NOMO-1 (cell line): ENCODE results near the gene CTSF.
"Not testable (repeated sequence)": the region's sequence is repeated elsewhere in the genome, so short reads cannot be mapped to it uniquely, and the experiment has no call there.

Source experiments
- DNase-seq, 2 experiments: peaks; one replicate each; lab custom pipeline; 2025; ENCODE audit not compliant: unreplicated experiment in 2 of 2; lab: John Stamatoyannopoulos, UW

Gene CTSF

DNA sequence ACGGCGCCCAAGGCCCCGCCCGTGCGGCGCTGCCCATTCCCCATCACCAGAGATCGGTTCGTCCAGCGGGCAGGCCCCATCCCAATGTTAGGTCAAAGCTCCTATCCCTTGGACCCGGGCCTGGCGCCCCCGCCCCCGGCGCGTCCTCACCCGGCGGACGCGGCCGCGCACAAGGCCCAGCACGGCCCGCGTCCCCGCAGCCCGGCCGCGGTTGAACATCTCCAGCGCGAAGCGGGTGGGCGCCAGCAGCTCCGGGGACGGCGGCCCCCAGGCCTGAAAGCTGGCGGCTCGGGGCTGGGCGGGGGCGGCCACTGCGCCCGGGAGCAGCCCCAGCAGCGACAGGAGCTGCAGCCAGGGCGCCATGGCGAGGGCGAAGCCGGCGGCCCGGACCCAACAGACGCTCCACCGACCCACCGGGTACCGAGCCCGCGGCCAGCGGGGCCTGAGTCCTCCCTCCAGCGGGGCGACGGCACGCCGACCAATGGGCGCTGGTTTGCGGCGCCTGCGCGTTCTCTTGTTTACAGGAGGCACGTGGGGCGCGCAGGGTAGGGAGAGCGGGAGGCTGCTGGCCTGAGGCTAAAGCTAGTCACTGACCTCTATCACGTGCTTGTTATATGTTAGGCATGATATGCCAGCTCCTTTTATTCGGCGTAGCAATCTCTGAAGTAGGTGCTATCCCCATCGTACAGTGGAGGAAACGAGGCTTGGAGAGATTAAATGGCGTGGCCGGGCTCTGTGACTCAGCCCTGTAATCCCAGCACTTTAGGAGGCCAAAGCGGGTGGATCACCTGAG lies at the start of gene CTSF:
Gene CTSF (minus strand): TSS at position 483 of the 793 bp plus-strand sequence. CDS start 120 bp downstream, at position 363.
- peak; percentile 36 to 40 for DNase-seq

- peak in 1 of 2 experiments; percentile 51 for DNase-seq
Measured at GRCh38 chr11:66617155-66617834, 48.9 kb upstream of the CTSF start.

GRCh38 chr11:66616379-66617154 lies 48.2 kb upstream of the CTSF start, which contains the start of gene RBM14:
TSS of gene RBM14 (plus strand) at chr11:66616630. CDS start at chr11:66616721, 91 bp downstream.
- peak; percentile 98 to 99 for DNase-seq

DNA sequence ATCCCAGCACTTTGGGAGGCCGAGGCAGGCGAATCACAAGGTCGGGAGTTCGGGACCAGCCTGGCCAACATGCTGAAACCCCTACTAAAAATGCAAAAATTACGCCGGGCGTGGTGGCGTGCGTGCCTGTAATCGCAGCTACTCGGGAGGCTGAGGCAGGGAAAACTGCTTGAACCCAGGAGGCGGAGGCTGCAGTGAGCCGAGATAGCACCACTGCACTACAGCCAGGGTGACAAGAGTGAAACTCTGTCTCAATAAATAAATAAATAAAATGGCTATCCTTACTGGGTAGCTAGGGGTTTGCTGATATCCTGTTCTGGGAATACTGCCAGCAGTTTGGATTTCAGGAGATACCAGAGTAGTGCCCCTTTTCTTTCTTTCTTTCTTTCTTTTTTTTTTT lies 45.7 kb upstream of the CTSF start:
- no peak for DNase-seq

- no peak for DNase-seq
Measured at GRCh38 chr11:66612458-66612857, 44.1 kb upstream of the CTSF start.

DNA sequence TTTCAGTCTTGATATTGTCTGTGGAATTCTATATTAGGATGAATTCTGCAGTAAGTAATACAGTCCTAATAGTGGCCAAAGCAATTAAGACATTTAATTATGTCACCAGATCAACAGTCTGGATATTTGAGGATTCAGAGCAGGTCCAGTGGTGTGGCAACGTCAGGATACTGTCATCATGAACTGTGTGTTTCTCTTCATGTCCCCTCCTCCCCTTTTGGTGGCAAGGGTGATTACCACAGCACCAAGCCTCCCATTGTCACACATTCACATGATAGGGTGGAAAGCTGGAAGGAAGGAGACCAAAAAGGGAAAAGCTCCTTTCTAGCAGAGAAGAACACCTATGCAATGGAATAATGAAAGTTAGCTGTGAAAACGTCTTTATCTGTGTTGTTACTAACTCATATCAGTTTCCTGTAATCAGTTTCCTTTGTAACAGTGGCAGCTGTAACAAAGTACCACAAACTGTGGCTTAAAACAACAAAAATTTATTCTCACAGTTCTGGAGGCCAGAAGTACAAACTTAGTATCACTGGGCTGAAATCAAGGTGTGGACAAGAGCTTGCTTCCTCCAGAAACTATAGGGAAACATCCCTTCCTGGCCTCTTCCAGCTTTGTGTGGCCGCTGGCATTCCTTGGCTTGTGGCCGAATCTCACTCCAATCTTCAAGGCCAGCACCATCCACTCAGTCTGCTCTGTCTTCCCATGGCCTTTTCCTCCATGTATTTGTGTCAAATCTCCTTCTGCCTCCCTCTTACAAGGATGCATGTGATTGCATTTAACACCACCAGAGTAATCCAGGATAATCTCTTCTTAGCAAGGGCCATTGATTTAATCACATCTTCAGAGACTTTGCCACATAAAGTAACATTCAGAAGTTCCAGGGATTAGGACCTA lies 41.6 kb upstream of the CTSF start:
- DNase-seq: no peak

GRCh38 chr11:66607126-66607834 lies 38.9 kb upstream of the CTSF start:
- peak in 1 of 2 experiments; percentile 9 for DNase-seq

DNA sequence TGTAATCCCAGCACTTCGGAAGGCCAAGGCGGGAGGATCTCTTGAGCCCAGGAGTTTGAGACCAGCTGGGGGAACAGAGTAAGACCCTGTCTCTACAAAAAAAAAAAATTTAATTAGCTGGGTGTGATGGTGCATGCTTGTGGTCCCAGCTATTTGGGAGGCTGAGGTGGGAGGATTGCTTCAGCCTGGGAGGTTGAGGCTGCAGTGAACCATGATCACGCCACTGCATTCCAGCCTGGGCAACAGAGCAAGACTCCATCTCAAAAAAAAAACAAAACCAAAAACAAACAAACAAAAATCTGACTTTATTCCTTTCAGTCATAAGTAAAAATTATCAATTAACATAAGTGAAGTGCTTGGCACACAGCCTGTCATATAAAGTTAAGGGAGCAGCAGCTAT lies 38.2 kb upstream of the CTSF start:
- not testable (repeated sequence) for DNase-seq

DNA sequence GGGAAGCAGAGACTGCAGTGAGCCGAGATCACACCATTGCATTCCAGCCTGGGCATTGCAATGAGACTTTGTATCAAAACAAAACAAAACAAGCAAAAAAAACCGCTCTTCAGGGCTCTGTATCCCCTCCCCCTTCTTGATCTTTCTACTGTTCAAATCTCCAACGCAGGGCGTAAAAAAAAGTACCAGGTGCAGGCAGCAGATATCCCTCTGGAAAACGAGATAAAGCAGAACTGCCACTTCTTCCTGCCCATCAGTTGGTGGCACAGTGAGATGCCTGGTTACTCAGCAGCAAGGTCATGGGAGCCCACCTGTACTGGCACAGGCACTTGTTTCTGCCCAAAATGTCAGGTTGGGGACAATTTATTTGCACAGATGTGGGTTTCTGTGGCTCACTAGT lies 35.7 kb upstream of the CTSF start:
- no peak for DNase-seq

- no peak for DNase-seq
Measured at GRCh38 chr11:66603072-66603471, 34.7 kb upstream of the CTSF start.

DNA sequence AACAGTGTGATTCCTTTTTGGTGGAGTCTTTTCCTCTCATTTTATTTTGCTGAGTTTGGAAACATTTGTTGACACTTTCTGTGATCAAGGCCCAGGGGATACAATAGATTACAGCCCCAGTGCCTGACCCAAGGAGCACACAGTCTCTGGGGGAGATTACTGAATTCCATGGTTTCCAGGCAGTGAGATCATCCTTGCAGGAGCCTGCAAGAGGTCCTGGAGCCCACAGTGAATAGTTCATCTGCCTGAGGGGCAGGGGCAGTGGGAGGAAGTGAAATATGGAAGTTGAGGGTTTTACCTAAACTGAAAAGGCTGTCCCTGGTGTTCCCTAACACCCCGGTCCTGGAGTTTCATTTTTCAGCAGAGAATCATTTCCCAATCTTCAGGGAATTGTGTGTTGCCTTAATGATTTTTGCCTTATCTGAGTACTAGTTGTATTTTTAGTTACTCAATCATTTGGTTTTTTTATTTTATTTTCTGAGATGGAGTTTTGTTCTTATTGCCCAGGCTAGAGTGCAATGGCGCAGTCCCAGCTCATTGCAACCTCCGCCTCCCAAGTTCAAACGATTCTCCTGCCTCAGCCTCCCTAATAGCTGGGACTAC lies 32.3 kb upstream of the CTSF start:
- peak in 1 of 2 experiments; percentile 20 for DNase-seq

DNA sequence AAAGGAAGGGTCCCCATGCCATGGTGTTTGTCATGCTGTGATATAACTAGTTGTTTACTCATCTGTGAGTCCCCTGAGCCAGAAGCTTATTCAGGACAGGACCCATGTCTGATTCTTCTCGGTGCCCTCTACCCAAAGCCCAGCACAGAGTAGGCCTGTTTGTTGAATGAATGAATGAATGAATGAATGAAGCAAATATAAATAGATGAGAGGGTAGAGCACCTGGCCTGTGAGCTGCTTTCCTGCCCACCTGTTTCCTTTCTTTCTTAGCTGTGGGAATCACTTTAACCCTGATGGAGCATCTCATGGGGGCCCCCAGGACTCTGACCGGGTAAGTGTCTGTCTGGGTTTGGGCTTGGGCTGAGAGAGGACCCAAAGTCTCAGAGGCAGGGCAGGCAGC lies 31.8 kb upstream of the CTSF start:
- DNase-seq: no peak

DNA sequence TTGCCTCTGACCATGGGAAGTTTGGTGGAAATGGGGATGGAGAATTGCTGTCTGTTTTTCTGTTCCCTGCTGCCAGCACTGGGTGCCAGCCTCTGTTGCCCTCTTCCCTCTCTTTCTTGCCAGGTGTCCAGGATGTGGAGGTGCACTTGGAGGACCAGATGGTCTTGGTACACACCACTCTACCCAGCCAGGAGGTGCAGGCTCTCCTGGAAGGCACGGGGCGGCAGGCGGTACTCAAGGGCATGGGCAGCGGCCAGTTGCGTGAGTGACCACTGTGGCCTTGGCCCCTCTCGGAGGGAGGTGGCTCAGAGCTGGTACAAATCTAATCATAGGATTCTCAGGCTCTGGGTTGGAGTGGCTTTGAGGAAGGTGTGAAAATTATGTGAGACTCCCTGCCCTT lies 30.6 kb upstream of the CTSF start:
- no peak for DNase-seq

DNA sequence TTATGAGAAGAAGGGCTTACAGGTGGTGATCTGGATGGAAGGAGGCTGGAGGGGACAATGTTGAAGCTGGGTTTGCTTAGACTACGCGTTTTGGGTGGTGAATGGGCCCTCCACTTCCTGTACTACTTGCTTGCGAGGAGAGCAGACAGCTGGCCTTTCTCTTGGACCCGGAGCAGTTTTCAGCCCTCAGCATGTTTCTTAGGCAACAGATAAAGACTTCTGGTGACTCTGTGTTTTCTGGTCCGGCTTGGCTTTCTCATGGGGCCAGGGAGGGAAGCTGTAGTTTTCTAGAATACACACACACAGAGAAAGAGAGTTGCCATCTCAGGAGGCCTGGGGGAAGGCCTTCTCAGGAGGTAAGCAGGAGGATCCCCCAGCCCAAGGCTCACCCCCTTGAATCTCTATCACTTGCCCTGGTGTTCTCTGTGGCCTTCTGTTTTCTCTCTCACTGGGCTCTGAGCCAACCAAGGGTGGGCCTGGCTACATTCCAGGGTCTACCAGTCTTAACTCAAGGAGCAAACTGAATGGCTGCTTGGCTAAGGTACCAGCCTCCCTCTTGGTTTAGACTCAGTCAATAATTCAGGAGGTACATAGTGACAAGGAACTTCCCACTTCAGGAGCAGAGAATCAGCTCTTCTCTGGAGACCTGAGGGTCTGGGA lies 27.0 kb upstream of the CTSF start:
- peak; percentile 82 to 88 for DNase-seq

DNA sequence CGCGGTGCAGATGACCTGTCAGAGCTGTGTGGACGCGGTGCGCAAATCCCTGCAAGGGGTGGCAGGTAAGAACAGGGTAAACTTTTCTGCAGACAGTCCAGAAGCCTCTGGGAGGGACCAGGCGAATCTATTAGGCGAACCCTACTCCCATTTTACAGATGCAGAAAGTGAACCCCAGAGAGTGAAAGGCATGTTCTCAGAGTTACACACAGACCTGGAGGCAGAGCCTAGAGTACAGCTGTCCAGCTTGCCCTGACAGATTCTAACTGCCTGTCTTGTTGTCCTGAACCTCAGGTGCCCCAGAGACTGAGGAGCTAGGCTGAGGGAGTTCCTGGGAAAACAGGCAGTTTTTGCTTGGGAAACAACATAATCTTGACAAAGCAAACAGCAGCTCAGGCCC lies 25.2 kb upstream of the CTSF start:
- DNase-seq: no peak

- no peak for DNase-seq
Measured at GRCh38 chr11:66593303-66593635, 24.9 kb upstream of the CTSF start.

DNA sequence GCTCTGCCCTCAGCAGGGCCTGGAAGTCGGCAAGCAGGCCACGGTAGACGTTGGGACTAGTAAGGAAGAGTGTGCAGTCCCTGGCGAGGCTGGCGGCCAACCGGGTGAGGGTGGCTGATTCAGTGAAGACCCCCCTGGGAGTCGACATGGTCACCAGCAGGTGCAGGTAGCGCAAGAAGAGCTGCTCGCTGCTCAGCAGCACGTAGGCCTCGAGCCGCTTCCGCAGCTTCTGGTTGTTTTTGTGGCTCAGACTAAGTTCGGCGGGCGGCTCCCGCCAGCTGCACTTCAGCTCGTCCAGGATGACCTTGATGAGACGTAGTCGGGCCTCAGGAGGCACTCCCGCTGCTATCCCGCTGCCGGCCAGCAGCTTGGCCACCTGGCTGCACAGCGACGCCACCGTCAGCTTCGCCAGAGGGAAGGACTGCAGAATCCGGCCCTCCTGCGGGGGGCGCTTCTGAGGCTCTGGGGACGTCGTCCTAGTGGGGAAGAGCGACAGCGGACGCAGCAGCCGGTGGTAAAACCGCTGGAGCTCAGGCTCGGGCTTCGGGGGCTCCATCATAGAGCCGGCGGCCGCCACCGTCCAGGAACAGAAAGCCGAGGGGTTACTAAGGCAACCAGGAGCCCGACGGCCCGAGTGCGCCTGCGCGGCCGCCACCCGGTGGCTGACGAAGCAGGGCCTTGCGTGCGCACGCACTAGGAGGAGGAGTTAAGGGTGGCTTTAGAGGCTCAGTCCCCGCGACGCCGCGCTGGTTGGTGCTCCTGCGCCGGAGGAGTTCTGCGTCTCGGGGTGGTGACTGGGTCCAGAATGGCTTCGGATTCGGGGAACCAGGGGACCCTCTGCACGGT lies 24.3 kb upstream of the CTSF start, which contains the start of the genes CCDC87 and CCS:
Gene CCDC87 (minus strand): TSS at position 607 of the 846 bp plus-strand sequence. CDS start 48 bp downstream, at position 559.
Gene CCS (plus strand): TSS at position 729 of the 846 bp plus-strand sequence. CDS start 77 bp downstream, at position 806.
- DNase-seq: peak; percentile 96 to 97

DNA sequence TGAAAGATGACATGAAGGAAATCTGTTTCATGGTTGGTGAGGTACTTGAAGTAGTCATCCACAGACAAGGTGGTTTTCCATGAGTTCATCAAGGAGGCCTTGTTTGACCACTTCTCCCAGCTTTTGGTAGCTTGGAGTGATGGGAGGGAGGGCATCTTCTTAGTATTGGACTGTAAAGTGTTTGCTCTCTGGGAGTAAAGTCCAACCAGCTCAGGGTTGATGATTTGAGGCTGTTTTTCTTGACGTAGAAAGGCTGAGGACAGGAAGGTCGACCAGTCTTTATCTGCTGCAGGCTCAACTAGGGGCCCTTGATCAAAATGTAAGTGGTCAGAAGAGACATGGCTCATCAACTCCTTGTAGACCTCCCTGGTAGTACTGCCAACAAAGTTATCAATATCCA lies 22.8 kb upstream of the CTSF start:
- DNase-seq: no peak
